GM12891 (cell line): ENCODE results near the gene RPS6KA4.
A peak's percentile ranks its signal among the peaks of the same experiment; 100 is the strongest.
"Not testable (repeated sequence)": the region's sequence is repeated elsewhere in the genome, so short reads cannot be mapped to it uniquely, and the experiment has no call there.

Source experiments
- DNase-seq: peaks from one replicate; pipeline ENCODE4 v3.0.0; 2011; ENCODE audit warnings: low spot score; ENCODE audit not compliant: insufficient read length
- FAIRE-seq: peaks from 2 replicates; lab custom pipeline; 2011; peaks lifted over from hg19 to GRCh38; lab: Jason Lieb, UNC
- PAX5 ChIP-seq: IDR thresholded peaks from 2 replicates; pipeline ENCODE4 v1.6.1; 2011; ENCODE audit warnings: low read length, moderate library complexity, mild to moderate bottlenecking; ENCODE audit not compliant: insufficient read depth, severe bottlenecking
- POLR2A ChIP-seq: IDR thresholded peaks from 2 replicates; pipeline ENCODE4 v1.6.1; 2011; ENCODE audit warnings: low read depth, low read length, control low read depth
- POLR2AphosphoS5 ChIP-seq: IDR thresholded peaks from 2 replicates; pipeline ENCODE4 v1.6.1; 2011; ENCODE audit warnings: low read depth, low read length, control low read depth
- POU2F2 ChIP-seq: IDR thresholded peaks from 2 replicates; pipeline ENCODE4 v1.6.1; 2011; ENCODE audit warnings: low read depth, mild to moderate bottlenecking, control low read depth, low read length, moderate library complexity
- SPI1 ChIP-seq: IDR thresholded peaks from 2 replicates; pipeline ENCODE4 v1.6.1; 2011; ENCODE audit warnings: low read depth, low read length, control low read depth
- TAF1 ChIP-seq: IDR thresholded peaks from 2 replicates; pipeline ENCODE4 v1.6.1; 2011; ENCODE audit warnings: low read depth, low read length, control low read depth

The RPS6KA4 gene

DNA sequence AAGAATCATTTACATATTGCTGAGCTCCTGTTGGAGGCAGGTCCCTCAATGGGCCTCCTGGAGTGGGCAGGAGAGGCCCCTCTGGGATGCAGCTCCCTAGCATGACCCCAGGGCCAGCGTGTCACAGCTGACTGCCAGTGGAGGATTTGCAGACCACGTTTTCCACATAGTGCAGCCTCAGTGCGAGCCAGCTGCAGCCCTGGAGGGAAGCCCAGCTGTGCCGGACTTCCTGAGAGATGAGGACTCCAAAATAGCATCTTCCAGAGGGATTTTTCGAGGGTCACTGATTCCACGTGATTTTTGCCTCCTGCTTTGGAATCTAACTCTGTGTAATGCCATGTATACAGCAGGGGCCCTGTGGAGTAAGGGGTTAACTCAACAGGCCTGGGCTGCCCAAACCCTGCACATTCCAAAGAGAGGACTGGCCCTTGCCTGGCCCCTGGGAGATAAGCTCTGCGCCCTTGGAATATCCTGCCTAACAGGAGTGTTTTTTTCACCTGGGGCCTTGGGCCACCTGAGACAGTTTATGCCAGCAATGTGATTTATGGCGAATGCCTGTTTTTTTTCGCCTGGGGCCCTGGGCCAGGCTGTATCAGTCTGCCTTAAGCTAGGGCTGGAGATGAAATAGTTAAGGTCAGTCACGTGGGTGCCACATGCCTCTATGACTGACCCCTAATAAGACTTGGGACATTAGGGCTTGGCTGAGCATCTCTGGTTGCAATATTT, 47.4 kb downstream of the RPS6KA4 start:
- no peak for TF ChIP-seq POLR2AphosphoS5
- no peak for TF ChIP-seq PAX5
- TF ChIP-seq SPI1: no peak
- no peak for TF ChIP-seq POU2F2
- TF ChIP-seq POLR2A: no peak
- no peak for TF ChIP-seq TAF1
- no peak for DNase-seq
- no peak for FAIRE-seq

DNA sequence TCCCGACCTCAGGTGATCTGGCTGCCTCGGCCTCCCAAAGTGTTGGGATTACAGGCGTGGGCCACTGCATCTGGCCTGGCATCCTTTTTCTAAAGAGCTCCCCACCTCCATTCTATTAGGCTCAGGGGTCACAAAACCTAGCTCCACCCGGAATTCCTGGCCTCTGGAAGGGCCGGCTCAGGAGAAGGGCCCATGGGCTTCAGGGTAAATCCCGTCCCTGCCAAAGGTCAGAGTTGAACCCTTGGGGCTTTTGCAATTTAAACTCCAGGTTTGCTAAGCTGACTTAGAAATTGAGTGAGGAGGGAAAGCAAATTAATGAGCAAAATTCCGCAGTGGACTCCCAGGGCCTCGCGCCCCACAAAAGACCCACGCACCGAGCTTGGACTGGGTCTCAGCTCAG, 48.3 kb downstream of the RPS6KA4 start:
- FAIRE-seq (no peak), DNase-seq (no peak)
- TF ChIP-seq POLR2A: no peak
- no peak for TF ChIP-seq POU2F2
- no peak for TF ChIP-seq TAF1
- no peak for TF ChIP-seq PAX5
- TF ChIP-seq SPI1: no peak
- no peak for TF ChIP-seq POLR2AphosphoS5

DNA sequence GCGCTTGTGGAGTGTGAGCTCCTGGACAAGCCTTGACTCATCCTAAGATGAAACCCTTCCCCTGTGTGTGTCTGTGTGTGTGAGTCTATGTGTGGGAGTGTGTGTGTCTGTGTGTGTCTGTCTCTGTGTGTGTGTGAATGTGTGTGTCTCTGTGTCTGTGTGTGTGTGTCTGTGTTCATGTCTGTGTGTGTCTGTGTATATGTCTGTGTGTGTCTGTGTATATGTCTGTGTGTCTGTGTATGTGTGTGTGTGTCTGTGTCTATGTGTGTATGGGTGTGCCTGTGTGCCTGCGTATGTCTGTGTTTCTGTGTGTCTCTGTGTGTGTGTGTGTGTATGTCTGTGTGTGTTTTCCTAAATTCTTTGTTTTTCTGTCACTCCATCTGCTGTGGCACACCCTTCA, 48.7 kb downstream of the RPS6KA4 start:
- TF ChIP-seq PAX5 (no peak), POLR2AphosphoS5 (no peak), POLR2A (no peak), TAF1 (no peak), POU2F2 (no peak), SPI1 (no peak)
- DNase-seq: no peak
- no peak for FAIRE-seq

DNA sequence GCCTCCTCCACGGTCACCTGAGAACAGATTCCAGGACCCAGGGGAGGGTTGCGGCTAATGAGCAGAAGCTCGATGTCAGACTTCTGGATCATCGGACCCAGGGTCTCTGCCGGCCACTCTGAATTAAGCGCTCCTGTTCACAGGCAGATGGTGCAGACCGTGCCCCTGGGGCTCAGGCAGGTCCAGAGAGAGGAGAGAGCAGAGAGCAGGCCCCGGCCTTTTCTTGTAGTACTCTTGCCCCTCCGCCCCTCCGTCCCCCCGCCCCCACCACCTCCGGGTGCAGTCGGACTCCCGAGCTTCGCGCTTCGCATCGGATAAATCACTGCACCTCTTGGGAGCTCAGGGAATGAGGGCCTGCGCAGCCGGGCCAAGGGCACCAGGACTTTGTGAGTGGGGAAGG, 50.3 kb downstream of the RPS6KA4 start:
- DNase-seq (no peak), FAIRE-seq (no peak)
- TF ChIP-seq TAF1 (no peak), PAX5 (no peak), SPI1 (no peak), POLR2A (no peak), POLR2AphosphoS5 (no peak), POU2F2 (no peak)

DNA sequence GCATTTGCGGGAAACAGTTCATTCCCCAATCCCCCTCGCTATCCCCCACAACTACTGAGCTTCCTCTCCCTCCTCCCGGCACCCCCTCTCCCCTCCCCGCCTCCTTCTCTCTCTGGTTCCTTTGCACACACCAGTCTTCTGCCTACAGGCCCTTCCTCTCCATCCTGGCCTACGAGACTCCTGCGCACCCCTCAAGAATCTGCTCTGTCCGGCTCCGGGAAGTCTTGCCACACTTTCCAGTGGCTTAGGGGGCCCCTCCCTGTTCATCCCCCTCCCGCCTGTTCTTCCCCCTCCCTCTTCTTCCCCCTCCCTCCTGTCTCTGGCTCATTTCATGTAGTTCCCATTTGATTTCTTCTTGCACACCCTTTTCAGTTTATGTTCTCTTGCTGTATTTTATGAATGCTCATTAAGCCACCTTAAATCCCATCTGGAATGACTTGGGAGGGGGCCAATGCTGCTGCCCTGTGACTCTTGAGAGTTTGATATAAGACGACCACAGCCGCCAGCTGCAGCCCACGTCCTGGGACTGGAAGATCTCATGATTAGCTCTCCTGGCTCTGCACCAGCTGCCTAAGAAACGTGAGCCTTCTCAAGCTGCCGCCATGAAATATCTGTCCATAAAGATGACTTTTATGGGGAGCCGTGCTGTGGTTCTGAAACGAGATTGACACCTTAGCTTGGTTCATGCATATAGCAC, 50.9 kb downstream of the RPS6KA4 start:
- FAIRE-seq (no peak), DNase-seq (no peak)
- TF ChIP-seq SPI1 (no peak), POLR2A (no peak), PAX5 (no peak), POU2F2 (no peak), TAF1 (no peak), POLR2AphosphoS5 (no peak)

DNA sequence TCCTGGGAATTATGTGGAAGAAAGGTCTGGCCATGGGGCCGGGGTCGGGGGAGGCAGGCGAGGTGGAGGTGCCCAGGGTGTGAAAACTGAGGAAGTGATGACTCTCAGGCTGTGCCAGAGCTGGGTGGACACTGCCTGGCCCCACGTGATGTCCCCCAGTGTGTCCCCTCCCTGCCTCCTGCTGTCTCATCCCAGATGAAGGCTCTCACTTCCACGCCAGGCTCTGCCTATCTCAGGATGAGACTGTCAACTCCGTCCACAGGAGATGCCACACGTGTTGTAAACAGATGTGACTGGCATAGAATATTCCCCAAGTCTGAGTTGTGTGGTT, 51.4 kb downstream of the RPS6KA4 start:
- DNase-seq: no peak
- FAIRE-seq: no peak

DNA sequence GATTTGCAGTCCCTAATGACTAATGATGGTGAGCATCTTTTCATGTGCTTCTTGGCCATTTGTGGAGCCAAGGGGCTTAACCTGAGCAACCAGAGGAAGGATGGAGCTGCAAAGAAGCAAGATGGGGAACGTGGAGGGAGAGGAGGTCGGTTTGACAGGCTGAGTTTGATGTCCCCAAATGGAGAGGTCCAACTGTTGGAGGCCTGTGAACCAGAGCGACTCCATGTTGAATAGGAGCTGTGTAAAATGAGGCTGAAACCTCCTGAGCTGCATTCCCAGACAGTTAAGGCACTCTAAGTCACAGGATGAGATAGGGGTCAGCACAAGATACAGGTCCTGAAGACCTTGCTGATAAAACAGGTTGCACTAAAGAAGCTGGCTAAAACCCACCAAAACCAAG, 54.5 kb downstream of the RPS6KA4 start:
- FAIRE-seq (peak; percentile 31), DNase-seq (no peak)
- TF ChIP-seq POLR2AphosphoS5 (no peak), POU2F2 (no peak), SPI1 (no peak), TAF1 (no peak), PAX5 (no peak), POLR2A (no peak)

More for the DNA sequence above, 51.4 kb downstream of the RPS6KA4 start:
- TF ChIP-seq POU2F2: no peak
- TF ChIP-seq TAF1: no peak
- no peak for TF ChIP-seq SPI1
- TF ChIP-seq POLR2A: no peak
- TF ChIP-seq PAX5: no peak
- TF ChIP-seq POLR2AphosphoS5: no peak

DNA sequence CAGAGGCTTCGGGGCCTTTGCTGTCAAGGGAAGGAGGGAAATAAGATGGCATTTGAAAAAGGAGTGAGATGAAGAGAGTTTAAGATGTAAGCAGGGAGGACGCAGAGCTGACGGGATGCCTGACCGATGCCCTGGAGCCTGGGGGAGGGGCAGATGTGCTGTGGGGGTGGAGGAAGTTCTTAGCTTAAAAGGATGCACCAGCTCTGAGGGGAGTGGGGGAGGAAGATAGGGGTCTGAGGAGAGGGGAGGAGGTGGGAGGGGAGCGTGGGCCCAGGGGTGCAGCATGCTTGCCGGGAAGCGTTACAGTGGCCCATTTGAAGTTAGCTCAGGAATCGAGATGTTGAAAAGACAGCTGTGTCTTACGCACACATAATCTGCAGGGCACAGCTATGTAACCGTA, 56.3 kb downstream of the RPS6KA4 start:
- FAIRE-seq: no peak
- no peak for DNase-seq
- TF ChIP-seq POLR2AphosphoS5: no peak
- TF ChIP-seq PAX5: no peak
- no peak for TF ChIP-seq TAF1
- TF ChIP-seq POLR2A: no peak
- no peak for TF ChIP-seq SPI1
- no peak for TF ChIP-seq POU2F2

DNA sequence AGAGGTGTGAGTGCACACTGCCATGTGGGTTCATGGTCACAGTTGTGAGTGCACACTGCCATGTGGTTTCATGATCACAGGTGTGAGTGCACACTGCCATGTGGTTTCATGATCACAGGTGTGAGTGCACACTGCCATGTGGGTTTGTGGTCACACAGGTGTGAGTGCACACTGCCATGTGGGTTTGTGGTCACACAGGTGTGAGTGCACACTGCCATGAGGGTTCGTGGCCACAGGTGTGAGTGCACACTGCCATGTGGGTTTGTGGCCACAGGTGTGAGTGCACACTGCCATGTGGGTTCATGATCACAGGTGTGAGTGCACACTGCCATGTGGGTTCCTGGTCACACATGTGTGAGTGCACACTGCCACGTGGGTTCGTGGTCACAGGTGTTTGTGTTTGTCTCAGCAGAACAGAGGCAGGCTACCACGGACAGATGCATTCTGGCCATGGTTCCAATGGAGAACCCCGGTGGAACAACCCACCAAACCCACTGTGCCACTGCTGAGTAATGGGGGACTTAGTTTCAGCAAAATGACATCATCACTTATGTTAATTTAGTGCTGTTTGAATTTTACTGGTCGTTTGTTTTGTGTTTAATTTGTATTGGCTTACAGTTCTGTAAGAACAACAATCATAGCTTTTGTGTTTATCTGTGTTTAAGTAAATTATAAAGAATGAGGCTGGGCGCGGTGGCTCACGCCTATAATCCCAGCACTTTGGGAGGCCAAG, 57.2 kb downstream of the RPS6KA4 start:
- DNase-seq: no peak
- TF ChIP-seq POU2F2 (no peak), POLR2A (no peak), SPI1 (no peak), POLR2AphosphoS5 (no peak), TAF1 (no peak), PAX5 (no peak)
- peak; percentile 79 for FAIRE-seq

DNA sequence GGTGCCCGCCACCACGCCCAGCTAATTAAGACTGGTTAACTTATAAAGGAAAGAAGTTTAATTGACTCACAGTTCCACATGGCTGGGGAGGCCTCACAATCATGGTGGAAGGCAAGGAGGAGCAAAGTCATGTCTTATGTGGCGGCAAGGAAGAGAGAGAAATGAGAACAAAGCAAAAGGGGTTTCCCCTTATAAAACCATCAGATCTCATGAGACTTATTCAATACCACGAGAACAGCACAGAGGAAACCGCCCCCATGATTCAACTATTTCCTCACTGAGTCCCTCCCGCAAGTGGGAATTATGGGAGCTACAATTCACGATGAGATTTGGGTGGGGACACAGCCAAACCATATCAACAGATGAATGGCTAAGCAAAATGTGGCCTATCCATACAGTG, 59.3 kb downstream of the RPS6KA4 start:
- not testable (repeated sequence) for DNase-seq, FAIRE-seq
